WTC11 (cell line): ENCODE measurements around the gene SMCP. TPM values are rescaled to one million over a fixed set of nuclear protein-coding genes. Genes with fewer than 3 reads are reported as not detected.

Source experiments
- ATAC-seq: fragments of 200-7000 bp; cut with Tn5 transposase; 2 replicates; pipeline ENCODE4 v1.10.0; 2021; ENCODE audit warnings: mild to moderate bottlenecking, moderate library complexity
- CTCF ChIA-PET: fragments of 300-600 bp; sonication (Branson Sonifier 250); formaldehyde crosslinking; loops from one replicate; lab custom pipeline; 2021; ENCODE audit warnings: antibody characterized with exemption; lab: Charles Lee
- POLR2A ChIA-PET: fragments of 350-600 bp; sonication (Branson Sonifier 250); formaldehyde crosslinking; loops from one replicate; lab custom pipeline; 2021; ENCODE audit warnings: antibody characterized with exemption; lab: Charles Lee
- DNase-seq: peaks from one replicate; pipeline ENCODE4 v3.0.0; 2021; ENCODE audit warnings: low spot score
- H3K27ac Mint-ChIP-seq: 2 replicates; pipeline ENCODE4 v1.8.0; 2021; ENCODE audit warnings: mixed read lengths
- H3K27me3 Mint-ChIP-seq: 2 replicates; pipeline ENCODE4 v1.8.0; 2021; ENCODE audit warnings: low read depth, mild to moderate bottlenecking, moderate library complexity, mixed read lengths
- H3K36me3 Mint-ChIP-seq: 2 replicates; pipeline ENCODE4 v1.8.0; 2021; ENCODE audit warnings: mixed read lengths
- H3K4me1 Mint-ChIP-seq: 2 replicates; pipeline ENCODE4 v1.8.0; 2022; ENCODE audit warnings: mixed read lengths
- H3K4me3 Mint-ChIP-seq: 2 replicates; pipeline ENCODE4 v1.8.0; 2021; ENCODE audit warnings: mild to moderate bottlenecking, moderate library complexity, mixed read lengths
- H3K9me3 Mint-ChIP-seq: 2 replicates; pipeline ENCODE4 v1.8.0; 2021; ENCODE audit warnings: mixed read lengths
- CBFB ChIP-seq: sonication (generic); formaldehyde crosslinking; IDR thresholded peaks from 2 replicates; pipeline ENCODE4 v1.8.1; 2022; ENCODE audit warnings: mild to moderate bottlenecking, low read depth, missing genetic modification reagents
- CDX4 ChIP-seq: fragments of 250-450 bp; sonication (Bioruptor Pico); IDR thresholded peaks from 2 replicates; pipeline ENCODE4 v1.9.0; 2021; ENCODE audit warnings: moderate library complexity, mild to moderate bottlenecking, inconsistent platforms, borderline replicate concordance
- CREB1 ChIP-seq: sonication (generic); formaldehyde crosslinking; IDR thresholded peaks from 2 replicates; pipeline ENCODE4 v1.8.0; 2023; ENCODE audit warnings: mild to moderate bottlenecking, missing genetic modification reagents
- CTCF ChIP-seq: fragments of 200-600 bp; IDR thresholded peaks from 2 replicates; pipeline ENCODE4 v1.8.0; 2022; ENCODE audit warnings: antibody characterized with exemption
- ETV6 ChIP-seq: sonication (generic); formaldehyde crosslinking; IDR thresholded peaks from 2 replicates; pipeline ENCODE4 v1.8.1; 2022; ENCODE audit warnings: mild to moderate bottlenecking, missing genetic modification reagents
- FOXP1 ChIP-seq: sonication (generic); formaldehyde crosslinking; IDR thresholded peaks from 2 replicates; pipeline ENCODE4 v1.8.0; 2022; ENCODE audit warnings: missing genetic modification reagents, mild to moderate bottlenecking, moderate library complexity, borderline replicate concordance
- GABPB1 ChIP-seq: sonication (generic); formaldehyde crosslinking; IDR thresholded peaks from 2 replicates; pipeline ENCODE4 v1.8.1; 2023; ENCODE audit warnings: mild to moderate bottlenecking, missing genetic modification reagents
- GRHL2 ChIP-seq: fragments of 250-450 bp; sonication (Bioruptor Pico); IDR thresholded peaks from 2 replicates; pipeline ENCODE4 v1.8.0; 2022; ENCODE audit warnings: mild to moderate bottlenecking, moderate library complexity; ENCODE audit not compliant: insufficient replicate concordance, severe bottlenecking
- GTF2I ChIP-seq: fragments of 250-450 bp; sonication (Bioruptor Pico); conservative IDR thresholded peaks from 2 replicates; pipeline ENCODE4 v1.4.0; 2021; ENCODE audit warnings: mild to moderate bottlenecking
- JUN ChIP-seq: sonication (generic); formaldehyde crosslinking; IDR thresholded peaks from 2 replicates; pipeline ENCODE4 v1.8.0; 2023; ENCODE audit warnings: mild to moderate bottlenecking, missing genetic modification reagents
- NFATC4 ChIP-seq: fragments of 250-450 bp; sonication (Bioruptor Pico); IDR thresholded peaks from 2 replicates; pipeline ENCODE4 v1.9.0; 2021; ENCODE audit warnings: mild to moderate bottlenecking
- NFE2L1 ChIP-seq: sonication (generic); formaldehyde crosslinking; IDR thresholded peaks from 2 replicates; pipeline ENCODE4 v1.8.1; 2023; ENCODE audit warnings: missing genetic modification reagents
- NR1H2 ChIP-seq: sonication (generic); formaldehyde crosslinking; IDR thresholded peaks from 2 replicates; pipeline ENCODE4 v1.9.0; 2021; ENCODE audit warnings: mild to moderate bottlenecking, moderate library complexity, missing genetic modification reagents
- RELA ChIP-seq: sonication (generic); formaldehyde crosslinking; IDR thresholded peaks from 2 replicates; pipeline ENCODE4 v1.8.1; 2022; ENCODE audit warnings: missing genetic modification reagents, mild to moderate bottlenecking, borderline replicate concordance
- RORB ChIP-seq: fragments of 250-450 bp; sonication (Bioruptor Pico); IDR thresholded peaks from 2 replicates; pipeline ENCODE4 v1.9.0; 2021; ENCODE audit warnings: mild to moderate bottlenecking
- SMAD3 ChIP-seq: sonication (generic); formaldehyde crosslinking; IDR thresholded peaks from 2 replicates; pipeline ENCODE4 v1.8.0; 2022; ENCODE audit warnings: missing genetic modification reagents, mild to moderate bottlenecking, borderline replicate concordance
- SMAD4 ChIP-seq: sonication (generic); formaldehyde crosslinking; IDR thresholded peaks from 2 replicates; pipeline ENCODE4 v1.8.0; 2022; ENCODE audit warnings: mild to moderate bottlenecking, missing genetic modification reagents
- SP1 ChIP-seq: sonication (generic); formaldehyde crosslinking; conservative IDR thresholded peaks from 2 replicates; pipeline ENCODE4 v1.8.1; 2022; ENCODE audit warnings: missing genetic modification reagents
- TEAD1 ChIP-seq: sonication (generic); formaldehyde crosslinking; IDR thresholded peaks from 2 replicates; pipeline ENCODE4 v1.8.0; 2022; ENCODE audit warnings: mild to moderate bottlenecking, missing genetic modification reagents
- ZBTB21 ChIP-seq: sonication (generic); formaldehyde crosslinking; IDR thresholded peaks from 2 replicates; pipeline ENCODE4 v1.8.1; 2023; ENCODE audit warnings: mild to moderate bottlenecking, missing genetic modification reagents, borderline replicate concordance
- ZBTB43 ChIP-seq: sonication (generic); formaldehyde crosslinking; IDR thresholded peaks from 2 replicates; pipeline ENCODE4 v1.8.1; 2023; ENCODE audit warnings: mild to moderate bottlenecking, missing genetic modification reagents
- ZNF121 ChIP-seq: sonication (generic); formaldehyde crosslinking; IDR thresholded peaks from 2 replicates; pipeline ENCODE4 v1.8.0; 2023; ENCODE audit warnings: missing genetic modification reagents
- ZNF219 ChIP-seq: sonication (generic); formaldehyde crosslinking; IDR thresholded peaks from 2 replicates; pipeline ENCODE4 v1.8.0; 2023; ENCODE audit warnings: missing genetic modification reagents, mild to moderate bottlenecking, borderline replicate concordance
- ZNF232 ChIP-seq: sonication (generic); formaldehyde crosslinking; IDR thresholded peaks from 2 replicates; pipeline ENCODE4 v1.8.0; 2022; ENCODE audit warnings: mild to moderate bottlenecking, missing genetic modification reagents
- ZNF263 ChIP-seq: sonication (generic); formaldehyde crosslinking; IDR thresholded peaks from 2 replicates; pipeline ENCODE4 v1.8.1; 2022; ENCODE audit warnings: low read depth, mild to moderate bottlenecking, moderate library complexity, missing genetic modification reagents
- ZNF317 ChIP-seq: sonication (generic); formaldehyde crosslinking; IDR thresholded peaks from 2 replicates; pipeline ENCODE4 v1.8.1; 2023; ENCODE audit warnings: low read depth, mild to moderate bottlenecking, moderate library complexity, missing genetic modification reagents, borderline replicate concordance
- total RNA-seq: library from RNA; stranded (reverse); gene quantifications from 3 replicates; pipeline ENCODE4 v1.2.3, GENCODE V29; 2021
- TF ChIP-seq, protein P1 (sequence below): sonication (generic); formaldehyde crosslinking; IDR thresholded peaks from 2 replicates; pipeline ENCODE4 v1.8.1; 2022; ENCODE audit warnings: low read depth, missing genetic modification reagents, borderline replicate concordance
- TF ChIP-seq, protein P2 (sequence below): fragments of 250-450 bp; sonication (Bioruptor Pico); IDR thresholded peaks from 2 replicates; pipeline ENCODE4 v1.8.0; 2021; ENCODE audit warnings: mild to moderate bottlenecking
- TF ChIP-seq, protein P3 (sequence below): fragments of 250-450 bp; sonication (Bioruptor Pico); IDR thresholded peaks from 2 replicates; pipeline ENCODE4 v1.9.0; 2021; ENCODE audit warnings: mild to moderate bottlenecking

The SMCP gene
- total RNA-seq, 1 experiment from 2014 or later = not detected

GRCh38 chr1:152869808-152870419 lies 8.2 kb upstream of the SMCP start:
- Mint-ChIP-seq H3K36me3 (no peaks in the 10 kb centered on the region), H3K27me3 (no peaks in the 10 kb centered on the region; the same call in 1 of the 2 replicates), H3K4me3 (no peak overlapping the region), H3K9me3 (no peaks in the 10 kb centered on the region), H3K4me1 (no peaks in the 10 kb centered on the region), H3K27ac (no peak overlapping the region)
- DNase-seq (peak; percentile 26), ATAC-seq (peak; percentile 74)
- ChIA-PET POLR2A (no interaction called here), CTCF (interaction anchor here (0.6 to 4.0 kb wide), 25 partner anchors 8 to 419 kb away, joined by 3 to 82 read pairs (median 4); partner anchors contain the start of genes IVL, LCE6A, SMCP and SPRR4)
- no peak for TF ChIP-seq ZNF121
- no peak for TF ChIP-seq ETV6 (CRISPR knock-in tag)
- TF ChIP-seq CDX4 (CRISPR knock-in tag) = no peak
- TF ChIP-seq SMAD3 (CRISPR knock-in tag) = no peak
- no peak for TF ChIP-seq JUN
- no peak for TF ChIP-seq ZNF232 (CRISPR knock-in tag)
- no peak for TF ChIP-seq ZNF317 (CRISPR knock-in tag)
- no peak for TF ChIP-seq NR1H2 (CRISPR knock-in tag)
- no peak for TF ChIP-seq GRHL2 (CRISPR knock-in tag)
- no peak for TF ChIP-seq CBFB (CRISPR knock-in tag)
- TF ChIP-seq NFATC4 = no peak
- no peak for TF ChIP-seq GTF2I (CRISPR knock-in tag)
- TF ChIP-seq FOXP1 = no peak
- TF ChIP-seq ZNF219 (CRISPR knock-in tag) = no peak

- Mint-ChIP-seq H3K27me3 (no peaks in the 10 kb centered on the region; the same call in 1 of the 2 replicates), H3K4me1 (no peaks in the 10 kb centered on the region), H3K4me3 (0 out of 2 replicates have a peak overlapping the region, but pooled peaks have one; percentile 26), H3K9me3 (no peaks in the 10 kb centered on the region), H3K36me3 (no peaks in the 10 kb centered on the region), H3K27ac (no peak overlapping the region)
- ATAC-seq (peak; percentile 88), DNase-seq (peak; percentile 38)
- CTCF ChIA-PET = interaction anchor here (0.7 to 4.0 kb wide), 20 partner anchors 8 to 412 kb away, joined by 3 to 82 read pairs (median 6); partner anchors contain the start of gene SPRR4
- POLR2A ChIA-PET = no interaction called here
- TF ChIP-seq ZBTB43 (CRISPR knock-in tag) = 0 out of 2 replicates have a peak, but pooled peaks have one; percentile 32
- TF ChIP-seq TEAD1 (CRISPR knock-in tag) = no peak
- TF ChIP-seq, protein P1, sequence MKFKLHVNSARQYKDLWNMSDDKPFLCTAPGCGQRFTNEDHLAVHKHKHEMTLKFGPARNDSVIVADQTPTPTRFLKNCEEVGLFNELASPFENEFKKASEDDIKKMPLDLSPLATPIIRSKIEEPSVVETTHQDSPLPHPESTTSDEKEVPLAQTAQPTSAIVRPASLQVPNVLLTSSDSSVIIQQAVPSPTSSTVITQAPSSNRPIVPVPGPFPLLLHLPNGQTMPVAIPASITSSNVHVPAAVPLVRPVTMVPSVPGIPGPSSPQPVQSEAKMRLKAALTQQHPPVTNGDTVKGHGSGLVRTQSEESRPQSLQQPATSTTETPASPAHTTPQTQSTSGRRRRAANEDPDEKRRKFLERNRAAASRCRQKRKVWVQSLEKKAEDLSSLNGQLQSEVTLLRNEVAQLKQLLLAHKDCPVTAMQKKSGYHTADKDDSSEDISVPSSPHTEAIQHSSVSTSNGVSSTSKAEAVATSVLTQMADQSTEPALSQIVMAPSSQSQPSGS (CRISPR knock-in tag) = no peak
- no peak for TF ChIP-seq ZBTB21 (CRISPR knock-in tag)
- TF ChIP-seq GABPB1 = no peak
- 0 out of 2 replicates have a peak, but pooled peaks have one; percentile 27 for TF ChIP-seq NFE2L1 (CRISPR knock-in tag)
- TF ChIP-seq RORB = no peak
- TF ChIP-seq, protein P2, sequence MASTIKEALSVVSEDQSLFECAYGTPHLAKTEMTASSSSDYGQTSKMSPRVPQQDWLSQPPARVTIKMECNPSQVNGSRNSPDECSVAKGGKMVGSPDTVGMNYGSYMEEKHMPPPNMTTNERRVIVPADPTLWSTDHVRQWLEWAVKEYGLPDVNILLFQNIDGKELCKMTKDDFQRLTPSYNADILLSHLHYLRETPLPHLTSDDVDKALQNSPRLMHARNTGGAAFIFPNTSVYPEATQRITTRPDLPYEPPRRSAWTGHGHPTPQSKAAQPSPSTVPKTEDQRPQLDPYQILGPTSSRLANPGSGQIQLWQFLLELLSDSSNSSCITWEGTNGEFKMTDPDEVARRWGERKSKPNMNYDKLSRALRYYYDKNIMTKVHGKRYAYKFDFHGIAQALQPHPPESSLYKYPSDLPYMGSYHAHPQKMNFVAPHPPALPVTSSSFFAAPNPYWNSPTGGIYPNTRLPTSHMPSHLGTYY (CRISPR knock-in tag) = no peak
- TF ChIP-seq SMAD4 = no peak
- TF ChIP-seq CREB1 (CRISPR knock-in tag) = no peak
- peak; percentile 82; the same call in 1 of the 2 replicates for TF ChIP-seq CTCF
- TF ChIP-seq, protein P3, sequence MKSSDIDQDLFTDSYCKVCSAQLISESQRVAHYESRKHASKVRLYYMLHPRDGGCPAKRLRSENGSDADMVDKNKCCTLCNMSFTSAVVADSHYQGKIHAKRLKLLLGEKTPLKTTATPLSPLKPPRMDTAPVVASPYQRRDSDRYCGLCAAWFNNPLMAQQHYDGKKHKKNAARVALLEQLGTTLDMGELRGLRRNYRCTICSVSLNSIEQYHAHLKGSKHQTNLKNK (CRISPR knock-in tag) = no peak
- no peak for TF ChIP-seq RELA (CRISPR knock-in tag)
- no peak for TF ChIP-seq ZNF263 (CRISPR knock-in tag)
- TF ChIP-seq SP1 (CRISPR knock-in tag) = 0 out of 2 replicates have a peak, but pooled peaks have one; percentile 22
Measured at GRCh38 chr1:152870831-152871730, 7.0 kb upstream of the SMCP start.
